ENCODE data around the gene DAB2IP.

DNA sequence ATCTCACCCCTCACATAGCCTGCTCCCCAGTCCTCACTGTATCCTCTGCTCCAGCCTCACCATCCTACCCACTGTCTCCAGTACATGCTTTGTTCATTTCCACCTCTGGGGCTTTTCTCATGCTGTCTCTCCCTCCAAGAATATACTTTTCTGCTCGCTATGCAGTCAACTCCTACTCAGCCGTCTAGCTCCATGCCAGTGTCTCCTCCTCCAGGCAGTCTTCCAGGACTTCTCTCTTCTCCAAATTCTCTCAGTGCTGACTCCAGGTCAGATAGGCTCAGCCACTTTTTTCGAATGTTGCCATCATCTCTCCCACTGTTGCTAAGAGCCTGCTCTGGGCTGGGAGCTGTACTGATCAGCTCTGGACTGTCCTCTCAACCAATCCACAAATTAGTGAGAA is 8.0 kb upstream of the DAB2IP start:
- TF ChIP-seq POLR2A (IDR thresholded peaks at IDR 0.05) (no peak), CTCF (IDR thresholded peaks at IDR 0.05) (no peak), POLR2AphosphoS5 (IDR thresholded peaks at IDR 0.05) (no peak), EP300 (IDR thresholded peaks at IDR 0.05) (no peak)

Data from upper lobe of left lung (tissue), 4 donors.